Liver (tissue), 9 donors: Measurements from ENCODE around the gene SPATA16. TPM values are rescaled to one million over a fixed set of nuclear protein-coding genes. Genes with fewer than 3 reads are reported as not detected.

Experiments used
- DNase-seq: peaks from one replicate; pipeline ENCODE4 v3.0.0-alpha.2; 2017; ENCODE audit warnings: low spot score
- H3K27ac ChIP-seq, 2 donors: one replicate each; pipeline ENCODE4 v1.7.0; 2013; ENCODE audit warnings: inconsistent platforms in 2 of 2, low read length in 2 of 2, control low read depth in 1 of 2, low read depth in 1 of 2, mild to moderate bottlenecking in 1 of 2
- H3K27me3 ChIP-seq, 4 donors: one replicate each; pipeline versions ENCODE4 v1.6.1 to v1.7.0; 2013; ENCODE audit warnings: low read length in 3 of 4, inconsistent platforms in 1 of 4, mild to moderate bottlenecking in 1 of 4, moderate library complexity in 1 of 4; ENCODE audit not compliant: control insufficient read depth in 4 of 4, insufficient read depth in 4 of 4
- H3K36me3 ChIP-seq, 4 donors: one replicate each; pipeline versions ENCODE4 v1.6.1 to v1.7.0; 2013; ENCODE audit warnings: low read length in 3 of 4, mild to moderate bottlenecking in 3 of 4, low read depth in 1 of 4, moderate library complexity in 1 of 4; ENCODE audit not compliant: control insufficient read depth in 4 of 4, insufficient read depth in 3 of 4
- H3K4me1 ChIP-seq, 4 donors: one replicate each; pipeline versions ENCODE4 v1.6.1 to v1.7.0; 2013; ENCODE audit warnings: low read length in 3 of 4, mild to moderate bottlenecking in 3 of 4, moderate library complexity in 1 of 4; ENCODE audit not compliant: control insufficient read depth in 4 of 4, insufficient read depth in 4 of 4
- H3K4me3 ChIP-seq, 3 donors: one replicate each; pipeline versions ENCODE4 v1.6.1 to v1.7.0; 2013; ENCODE audit warnings: low read length in 3 of 3, control low read depth in 1 of 3, low read depth in 1 of 3, mild to moderate bottlenecking in 1 of 3
- H3K9ac ChIP-seq, 2 donors: one replicate each; pipeline ENCODE4 v1.7.0; 2013; ENCODE audit warnings: low read length in 2 of 2, mild to moderate bottlenecking in 2 of 2, moderate library complexity in 2 of 2, control low read depth in 1 of 2, low read depth in 1 of 2
- H3K9me3 ChIP-seq, 4 donors: one replicate each; pipeline versions ENCODE4 v1.6.1 to v1.7.0; 2013; ENCODE audit warnings: low read length in 3 of 4; ENCODE audit not compliant: control insufficient read depth in 4 of 4
- EGR1 ChIP-seq, 2 donors: IDR thresholded peaks; 2 replicates each; pipeline ENCODE4 v1.6.1; 2016 to 2018; ENCODE audit warnings: antibody characterized with exemption in 2 of 2, low read depth in 2 of 2
- FOXA1 ChIP-seq: IDR thresholded peaks from 2 replicates; pipeline ENCODE4 v1.6.1; 2016; ENCODE audit warnings: antibody characterized with exemption
- FOXA2 ChIP-seq: IDR thresholded peaks from 2 replicates; pipeline ENCODE4 v1.6.1; 2016; ENCODE audit warnings: antibody characterized with exemption
- GABPA ChIP-seq, 2 donors: IDR thresholded peaks in 1 of 2; conservative IDR thresholded peaks in 1 of 2; 2 replicates each; pipeline ENCODE4 v1.6.1; 2016; ENCODE audit warnings: antibody characterized with exemption in 2 of 2, mild to moderate bottlenecking in 1 of 2, moderate library complexity in 1 of 2
- HNF4A ChIP-seq, 2 donors: conservative IDR thresholded peaks; 2 replicates each; pipeline ENCODE4 v1.6.1; 2016; ENCODE audit warnings: antibody characterized with exemption in 2 of 2, mild to moderate bottlenecking in 2 of 2
- HNF4G ChIP-seq: IDR thresholded peaks from 2 replicates; pipeline ENCODE4 v1.6.1; 2016; ENCODE audit warnings: antibody characterized with exemption
- JUND ChIP-seq, 2 donors: IDR thresholded peaks; 2 replicates each; pipeline ENCODE4 v1.6.1; 2016; ENCODE audit warnings: antibody characterized with exemption in 2 of 2
- NR2F2 ChIP-seq: IDR thresholded peaks from 2 replicates; pipeline ENCODE4 v1.6.1; 2016; ENCODE audit warnings: antibody characterized with exemption
- RAD21 ChIP-seq, 2 donors: IDR thresholded peaks; 2 replicates each; pipeline ENCODE4 v1.6.1; 2016; ENCODE audit warnings: antibody characterized with exemption in 2 of 2, mild to moderate bottlenecking in 2 of 2
- RXRA ChIP-seq, 2 donors: IDR thresholded peaks; 2 replicates each; pipeline ENCODE4 v1.6.1; 2017 to 2018; ENCODE audit warnings: antibody characterized with exemption in 2 of 2, mild to moderate bottlenecking in 1 of 2
- SP1 ChIP-seq: IDR thresholded peaks from 2 replicates; pipeline ENCODE4 v1.6.1; 2018; ENCODE audit warnings: antibody characterized with exemption, mild to moderate bottlenecking
- TAF1 ChIP-seq: conservative IDR thresholded peaks from 2 replicates; pipeline ENCODE4 v1.6.1; 2016; ENCODE audit warnings: antibody characterized with exemption, mild to moderate bottlenecking
- YY1 ChIP-seq: IDR thresholded peaks from 2 replicates; pipeline ENCODE4 v1.6.1; 2016; ENCODE audit warnings: antibody characterized with exemption, mild to moderate bottlenecking
- ZBTB33 ChIP-seq: IDR thresholded peaks from 2 replicates; pipeline ENCODE4 v1.6.1; 2016; ENCODE audit warnings: antibody characterized with exemption
- WGBS: extraction: QIAGEN DNeasy Blood & Tissue Kit; methylation state at CpG from one replicate; pipeline ENCODE4 v1.1.7; 2013; 5-methylcytosine and 5-hydroxymethylcytosine counted together
- polyA plus RNA-seq, 2 donors: library from polyadenylated mRNA; stranded (reverse) in 1 of 2; unstranded in 1 of 2; fragments of 200-250 nt in 1 of 2; fragments of >200 nt in 1 of 2; fragmentation: Nextera tagmentation in 1 of 2; extraction: Ambion mirVana in 1 of 2; gene quantifications; one replicate each; pipeline versions ENCODE4 v1.2.1 to v1.2.3, GENCODE V29; 2013 to 2015
- total RNA-seq, 2 donors: library from RNA; depleted of rRNA; stranded (reverse); fragments of >200 nt; gene quantifications; one replicate each; pipeline ENCODE4 v1.2.3, GENCODE V29; 2014
- TF ChIP-seq, protein P1 (sequence below): IDR thresholded peaks from 2 replicates; pipeline ENCODE4 v1.6.1; 2016; ENCODE audit warnings: antibody characterized with exemption, mild to moderate bottlenecking
- TF ChIP-seq, protein P2 (sequence below): IDR thresholded peaks from 2 replicates; pipeline ENCODE4 v1.6.1; 2016; ENCODE audit warnings: antibody characterized with exemption
- TF ChIP-seq, protein P3 (sequence below): fragments of 150-350 bp; IDR thresholded peaks from 2 replicates; pipeline ENCODE4 v1.5.1; 2017; ENCODE audit warnings: improper control_type of control experiment, low read depth, low read length; ENCODE audit not compliant: missing input control
- TF ChIP-seq, protein P4 (sequence below): IDR thresholded peaks from 2 replicates; pipeline ENCODE4 v1.6.1; 2016; ENCODE audit warnings: antibody characterized with exemption
- donor health status: healthy.
- donor health status: healthy.
- donor health status: healthy.
- donor health status: healthy.
- donor health status: healthy.

Gene SPATA16
- total and polyA plus RNA-seq, 4 donors: not detected

DNA sequence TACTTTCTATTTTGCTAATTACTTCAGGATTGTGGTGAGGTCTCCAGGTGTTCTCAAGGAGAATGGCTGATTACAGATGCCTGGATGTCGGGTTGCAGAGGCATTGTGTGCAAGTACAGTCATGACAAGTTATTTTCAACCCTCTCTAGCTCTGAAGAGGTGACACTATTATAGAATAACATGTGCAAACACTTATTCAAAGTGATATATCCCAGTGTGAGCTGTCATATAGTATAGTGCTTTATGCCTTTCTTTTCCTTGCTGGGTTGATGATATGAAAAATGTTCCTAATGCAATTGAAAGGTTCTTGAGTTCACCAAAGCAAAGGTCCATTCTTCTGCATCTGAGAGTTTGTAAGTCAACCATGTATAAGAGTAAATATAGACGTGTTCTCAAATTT, 167.2 kb downstream of the SPATA16 start:
- H3K4me3 ChIP-seq: no peak overlapping the region
- no peaks in the 10 kb centered on the region for H3K27me3 ChIP-seq
- 55% methylated on average over 2 of the region's 2 CpGs for WGBS
- no peaks in the 10 kb centered on the region for H3K4me1 ChIP-seq
- no peaks in the 10 kb centered on the region for H3K36me3 ChIP-seq
- no peaks in the 10 kb centered on the region for H3K9me3 ChIP-seq
- TF ChIP-seq GABPA (IDR thresholded peaks at IDR 0.05 in 1 of 2, conservative IDR thresholded peaks at IDR 0.05 in 1 of 2): no peak
- no peak for TF ChIP-seq SP1
- no peak for TF ChIP-seq TAF1
- TF ChIP-seq FOXA1: no peak
- no peak for TF ChIP-seq HNF4G
- no peak overlapping the region for H3K9ac ChIP-seq
- H3K27ac ChIP-seq: no peak overlapping the region
- DNase-seq: no peak

DNA sequence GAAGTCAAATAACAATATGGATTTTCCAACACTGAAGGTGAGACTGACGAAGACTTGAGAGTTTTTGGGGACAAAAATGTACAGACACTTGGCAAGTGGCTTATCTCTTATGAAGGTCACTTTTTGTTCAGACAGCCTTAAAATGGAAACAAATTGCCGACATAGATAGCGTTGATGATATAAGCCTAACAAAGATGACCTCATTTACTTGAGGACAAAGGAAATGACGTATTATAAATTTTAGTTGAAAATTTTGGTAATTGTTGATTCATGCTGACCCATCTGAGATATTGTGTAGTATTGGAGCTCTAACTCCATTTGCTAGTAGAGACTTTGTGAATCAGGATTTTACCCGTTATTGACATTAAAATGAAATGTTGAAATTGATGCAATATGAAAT, 168.3 kb downstream of the SPATA16 start:
- TF ChIP-seq EGR1 (IDR thresholded peaks at IDR 0.05; ENCODE audit: low read depth in 2 of 2): no peak
- no peaks in the 10 kb centered on the region for H3K4me1 ChIP-seq
- H3K9me3 ChIP-seq: no peaks in the 10 kb centered on the region
- H3K9ac ChIP-seq: no peak overlapping the region
- no peak overlapping the region for H3K4me3 ChIP-seq
- no peaks in the 10 kb centered on the region for H3K27me3 ChIP-seq
- no peaks in the 10 kb centered on the region for H3K36me3 ChIP-seq
- H3K27ac ChIP-seq: no peak overlapping the region
- WGBS: 74% methylated on average over 5 of the region's 5 CpGs
- no peak for DNase-seq

- H3K27me3 ChIP-seq: no peaks in the 10 kb centered on the region
- DNase-seq: no peak
- no peak overlapping the region for H3K9ac ChIP-seq
- WGBS: 61% methylated on average over 1 of the region's 1 CpG
- TF ChIP-seq EGR1 (IDR thresholded peaks at IDR 0.05; ENCODE audit: low read depth in 2 of 2): no peak
- TF ChIP-seq YY1: no peak
- TF ChIP-seq, protein P1, sequence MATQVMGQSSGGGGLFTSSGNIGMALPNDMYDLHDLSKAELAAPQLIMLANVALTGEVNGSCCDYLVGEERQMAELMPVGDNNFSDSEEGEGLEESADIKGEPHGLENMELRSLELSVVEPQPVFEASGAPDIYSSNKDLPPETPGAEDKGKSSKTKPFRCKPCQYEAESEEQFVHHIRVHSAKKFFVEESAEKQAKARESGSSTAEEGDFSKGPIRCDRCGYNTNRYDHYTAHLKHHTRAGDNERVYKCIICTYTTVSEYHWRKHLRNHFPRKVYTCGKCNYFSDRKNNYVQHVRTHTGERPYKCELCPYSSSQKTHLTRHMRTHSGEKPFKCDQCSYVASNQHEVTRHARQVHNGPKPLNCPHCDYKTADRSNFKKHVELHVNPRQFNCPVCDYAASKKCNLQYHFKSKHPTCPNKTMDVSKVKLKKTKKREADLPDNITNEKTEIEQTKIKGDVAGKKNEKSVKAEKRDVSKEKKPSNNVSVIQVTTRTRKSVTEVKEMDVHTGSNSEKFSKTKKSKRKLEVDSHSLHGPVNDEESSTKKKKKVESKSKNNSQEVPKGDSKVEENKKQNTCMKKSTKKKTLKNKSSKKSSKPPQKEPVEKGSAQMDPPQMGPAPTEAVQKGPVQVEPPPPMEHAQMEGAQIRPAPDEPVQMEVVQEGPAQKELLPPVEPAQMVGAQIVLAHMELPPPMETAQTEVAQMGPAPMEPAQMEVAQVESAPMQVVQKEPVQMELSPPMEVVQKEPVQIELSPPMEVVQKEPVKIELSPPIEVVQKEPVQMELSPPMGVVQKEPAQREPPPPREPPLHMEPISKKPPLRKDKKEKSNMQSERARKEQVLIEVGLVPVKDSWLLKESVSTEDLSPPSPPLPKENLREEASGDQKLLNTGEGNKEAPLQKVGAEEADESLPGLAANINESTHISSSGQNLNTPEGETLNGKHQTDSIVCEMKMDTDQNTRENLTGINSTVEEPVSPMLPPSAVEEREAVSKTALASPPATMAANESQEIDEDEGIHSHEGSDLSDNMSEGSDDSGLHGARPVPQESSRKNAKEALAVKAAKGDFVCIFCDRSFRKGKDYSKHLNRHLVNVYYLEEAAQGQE: no peak
- TF ChIP-seq, protein P2, sequence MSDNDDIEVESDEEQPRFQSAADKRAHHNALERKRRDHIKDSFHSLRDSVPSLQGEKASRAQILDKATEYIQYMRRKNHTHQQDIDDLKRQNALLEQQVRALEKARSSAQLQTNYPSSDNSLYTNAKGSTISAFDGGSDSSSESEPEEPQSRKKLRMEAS: no peak
- no peak for TF ChIP-seq FOXA2
- TF ChIP-seq RAD21 (IDR thresholded peaks at IDR 0.05): no peak
- no peak for TF ChIP-seq GABPA (IDR thresholded peaks at IDR 0.05 in 1 of 2, conservative IDR thresholded peaks at IDR 0.05 in 1 of 2)
- TF ChIP-seq HNF4G: no peak
- TF ChIP-seq TAF1: no peak
- TF ChIP-seq NR2F2: no peak
- TF ChIP-seq HNF4A (conservative IDR thresholded peaks at IDR 0.05): no peak
- TF ChIP-seq SP1: no peak
- TF ChIP-seq ZBTB33: no peak
- no peak for TF ChIP-seq RXRA (IDR thresholded peaks at IDR 0.05)
- no peak for TF ChIP-seq JUND (IDR thresholded peaks at IDR 0.05)
- TF ChIP-seq FOXA1: no peak
- TF ChIP-seq, protein P3, sequence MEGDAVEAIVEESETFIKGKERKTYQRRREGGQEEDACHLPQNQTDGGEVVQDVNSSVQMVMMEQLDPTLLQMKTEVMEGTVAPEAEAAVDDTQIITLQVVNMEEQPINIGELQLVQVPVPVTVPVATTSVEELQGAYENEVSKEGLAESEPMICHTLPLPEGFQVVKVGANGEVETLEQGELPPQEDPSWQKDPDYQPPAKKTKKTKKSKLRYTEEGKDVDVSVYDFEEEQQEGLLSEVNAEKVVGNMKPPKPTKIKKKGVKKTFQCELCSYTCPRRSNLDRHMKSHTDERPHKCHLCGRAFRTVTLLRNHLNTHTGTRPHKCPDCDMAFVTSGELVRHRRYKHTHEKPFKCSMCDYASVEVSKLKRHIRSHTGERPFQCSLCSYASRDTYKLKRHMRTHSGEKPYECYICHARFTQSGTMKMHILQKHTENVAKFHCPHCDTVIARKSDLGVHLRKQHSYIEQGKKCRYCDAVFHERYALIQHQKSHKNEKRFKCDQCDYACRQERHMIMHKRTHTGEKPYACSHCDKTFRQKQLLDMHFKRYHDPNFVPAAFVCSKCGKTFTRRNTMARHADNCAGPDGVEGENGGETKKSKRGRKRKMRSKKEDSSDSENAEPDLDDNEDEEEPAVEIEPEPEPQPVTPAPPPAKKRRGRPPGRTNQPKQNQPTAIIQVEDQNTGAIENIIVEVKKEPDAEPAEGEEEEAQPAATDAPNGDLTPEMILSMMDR: no peak
- TF ChIP-seq, protein P4, sequence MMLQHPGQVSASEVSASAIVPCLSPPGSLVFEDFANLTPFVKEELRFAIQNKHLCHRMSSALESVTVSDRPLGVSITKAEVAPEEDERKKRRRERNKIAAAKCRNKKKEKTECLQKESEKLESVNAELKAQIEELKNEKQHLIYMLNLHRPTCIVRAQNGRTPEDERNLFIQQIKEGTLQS: no peak
- H3K27ac ChIP-seq: no peak overlapping the region
- H3K36me3 ChIP-seq: no peaks in the 10 kb centered on the region
- no peak overlapping the region for H3K4me3 ChIP-seq
- H3K4me1 ChIP-seq: no peaks in the 10 kb centered on the region
- no peaks in the 10 kb centered on the region for H3K9me3 ChIP-seq
Observed at GRCh38 chr3:172972067-172972466, 169.0 kb downstream of the SPATA16 start.
